Endometrium (tissue), 2 donors: ENCODE data around the gene ALKBH3.

Source experiments
- FAIRE-seq: peaks from 2 replicates; lab custom pipeline; 2012; peaks lifted over from hg19 to GRCh38; lab: Jason Lieb, UNC
- donor health status: control.
- donor health status: control.

ALKBH3 gene

DNA sequence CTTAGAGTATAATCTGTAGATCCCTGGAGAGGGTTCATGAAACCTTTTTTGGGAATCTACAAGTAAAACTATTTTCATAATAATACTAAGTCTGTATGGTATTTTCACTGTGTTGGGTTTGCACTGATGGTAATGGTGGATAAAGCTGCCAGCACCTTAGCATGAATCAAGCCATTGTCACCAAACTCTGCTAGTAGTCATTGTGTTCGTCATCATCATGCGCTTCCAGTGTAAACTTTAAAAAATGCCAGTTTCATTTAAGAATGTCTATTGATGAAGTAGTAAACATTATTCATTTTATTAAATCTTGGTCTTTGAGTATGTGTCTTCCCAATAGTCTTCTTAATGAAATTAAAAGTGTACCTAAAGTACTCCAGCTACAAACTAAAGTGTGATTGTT, 15.0 kb downstream of the ALKBH3 start:
- no peak for FAIRE-seq

DNA sequence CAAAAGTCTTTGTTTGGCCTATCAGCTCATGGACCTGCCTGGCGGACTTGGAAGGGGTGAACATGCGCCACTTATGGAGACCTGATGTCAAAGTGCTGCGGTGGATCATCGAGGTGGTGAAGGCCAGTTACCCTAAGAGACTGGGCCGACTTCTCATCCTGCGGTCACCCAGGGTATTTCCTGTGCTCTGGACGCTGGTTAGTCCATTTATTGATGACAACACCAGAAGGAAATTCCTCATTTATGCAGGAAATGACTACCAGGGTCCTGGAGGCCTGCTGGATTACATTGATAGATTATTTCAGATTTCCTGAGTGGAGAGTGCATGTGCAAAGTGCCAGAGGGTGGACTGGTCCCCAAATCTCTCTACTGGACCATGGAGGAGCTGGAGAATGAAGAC, 17.9 kb downstream of the ALKBH3 start:
- no peak for FAIRE-seq

GRCh38 chr11:43899094-43899493, 18.5 kb downstream of the ALKBH3 start:
- no peak for FAIRE-seq

GRCh38 chr11:43901551-43901950, 20.9 kb downstream of the ALKBH3 start:
- no peak for FAIRE-seq

- no peak for FAIRE-seq
These were observed 22.4 kb downstream of the ALKBH3 start for GRCh38 chr11:43903078-43903477.

GRCh38 chr11:43903969-43904368, 23.3 kb downstream of the ALKBH3 start:
- FAIRE-seq, result no peak

GRCh38 chr11:43904742-43905535, 24.3 kb downstream of the ALKBH3 start:
- no peak for FAIRE-seq

- FAIRE-seq, result no peak
These were observed 25.2 kb downstream of the ALKBH3 start for GRCh38 chr11:43905813-43906241.

DNA sequence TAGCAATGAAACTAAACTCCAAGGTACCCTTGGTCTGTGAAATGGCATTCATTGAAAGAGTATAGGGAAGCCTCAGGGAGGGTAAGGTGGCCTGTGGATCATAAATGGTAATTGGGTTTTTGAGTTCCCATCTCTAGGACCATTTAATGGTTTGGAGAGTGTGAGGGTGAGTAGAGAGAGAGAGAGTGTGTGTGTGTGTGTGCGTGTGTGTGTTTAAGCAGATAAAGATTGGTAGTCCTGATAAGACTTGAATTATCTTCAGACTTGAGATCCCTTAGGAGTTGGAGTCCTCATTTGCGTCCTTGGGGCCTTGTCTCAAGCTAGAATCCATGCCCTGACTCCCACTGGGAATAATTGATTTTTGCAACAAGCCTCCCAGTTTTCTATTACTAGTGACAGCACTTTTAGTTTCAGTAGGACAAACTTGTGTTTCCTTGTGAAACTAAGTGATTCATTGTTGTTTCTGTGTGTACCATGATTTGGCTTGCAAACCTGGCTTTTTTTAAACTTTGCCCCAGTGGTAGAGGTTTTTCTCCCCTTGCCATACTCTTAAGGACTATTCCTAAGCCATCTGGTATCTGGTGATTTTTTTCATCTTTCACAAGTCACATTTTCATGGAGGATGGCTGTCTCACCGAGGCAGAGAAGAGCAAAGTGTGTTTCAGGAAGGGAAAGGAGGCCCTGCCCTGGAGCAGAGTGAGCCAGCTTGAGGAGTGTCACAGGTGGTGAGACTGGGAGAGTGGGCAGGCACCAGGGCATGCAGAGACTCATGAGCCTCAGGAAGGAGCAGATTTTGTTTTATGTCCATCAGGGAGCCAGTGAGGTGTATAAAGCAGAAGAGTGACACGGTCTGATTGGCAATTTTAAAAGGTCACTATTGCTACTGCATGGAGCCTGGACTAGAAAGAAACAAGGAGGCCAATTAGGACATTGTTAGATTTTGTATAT, 26.7 kb downstream of the ALKBH3 start:
- no peak for FAIRE-seq

DNA sequence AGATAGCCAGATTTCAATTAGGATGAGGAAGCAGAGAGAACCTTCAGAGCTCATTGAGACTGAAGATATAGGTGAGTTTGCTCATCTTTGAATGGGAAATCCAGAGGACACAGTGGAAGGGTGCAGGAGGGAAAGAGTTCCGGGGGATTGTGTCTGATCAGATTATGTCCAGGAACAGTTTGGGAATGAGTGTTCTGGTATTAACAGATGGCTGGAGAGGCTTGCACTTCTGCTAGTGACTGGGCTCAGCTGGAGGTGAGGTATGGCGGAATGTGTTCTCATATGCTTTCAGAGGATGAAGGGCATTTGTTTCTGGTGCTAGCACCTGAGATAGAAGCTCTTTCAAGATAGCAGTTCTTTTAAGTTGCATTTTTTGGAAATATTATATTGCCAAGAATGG, 27.6 kb downstream of the ALKBH3 start:
- FAIRE-seq, result no peak

DNA sequence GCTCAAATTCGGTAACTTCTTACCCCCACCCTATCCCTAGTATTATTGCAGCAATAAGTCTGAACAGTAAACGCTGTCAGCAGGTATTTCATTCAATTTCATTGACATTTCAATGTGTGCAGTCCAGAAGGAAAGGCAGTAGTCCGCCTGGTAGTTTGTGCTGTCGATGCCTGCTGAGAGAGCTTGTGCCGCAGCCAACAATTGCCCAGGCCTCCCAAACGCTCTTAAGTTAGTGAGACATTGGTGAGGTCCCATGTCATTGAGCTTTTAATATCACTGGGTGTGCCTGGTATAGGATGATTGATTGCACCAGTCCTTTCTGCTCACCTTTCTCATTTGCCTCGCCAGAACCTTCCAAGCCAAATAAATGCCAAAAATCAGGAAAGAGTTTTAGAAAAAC, 28.1 kb downstream of the ALKBH3 start:
- no peak for FAIRE-seq

DNA sequence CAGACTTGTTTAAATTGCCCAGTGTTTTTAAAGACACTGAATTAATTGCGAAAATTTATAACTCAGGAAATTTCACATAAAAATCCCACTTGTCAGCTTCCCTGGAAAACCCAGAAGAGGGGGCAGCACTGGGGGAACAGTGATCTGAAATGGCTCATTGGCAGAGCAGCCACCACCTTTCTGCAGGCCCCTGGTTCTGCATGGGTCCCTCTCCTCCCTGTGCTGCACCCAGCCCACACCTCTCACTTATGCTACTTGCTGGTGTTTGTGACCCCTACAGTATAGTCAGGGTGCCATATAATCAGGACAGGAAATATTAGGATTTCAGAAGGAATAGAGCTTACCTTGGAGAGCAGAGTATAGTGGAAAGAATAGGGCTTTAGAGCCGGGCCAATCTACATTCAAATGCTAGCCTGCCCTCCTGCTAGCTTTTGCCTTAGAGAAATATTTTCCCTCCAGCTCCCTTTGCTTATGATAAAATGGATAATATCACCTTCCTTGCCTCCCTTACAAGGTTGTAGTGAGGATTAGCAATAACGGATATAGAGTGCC, 33.3 kb downstream of the ALKBH3 start:
- no peak for FAIRE-seq

GRCh38 chr11:43914466-43914865, 33.8 kb downstream of the ALKBH3 start:
- no peak for FAIRE-seq

DNA sequence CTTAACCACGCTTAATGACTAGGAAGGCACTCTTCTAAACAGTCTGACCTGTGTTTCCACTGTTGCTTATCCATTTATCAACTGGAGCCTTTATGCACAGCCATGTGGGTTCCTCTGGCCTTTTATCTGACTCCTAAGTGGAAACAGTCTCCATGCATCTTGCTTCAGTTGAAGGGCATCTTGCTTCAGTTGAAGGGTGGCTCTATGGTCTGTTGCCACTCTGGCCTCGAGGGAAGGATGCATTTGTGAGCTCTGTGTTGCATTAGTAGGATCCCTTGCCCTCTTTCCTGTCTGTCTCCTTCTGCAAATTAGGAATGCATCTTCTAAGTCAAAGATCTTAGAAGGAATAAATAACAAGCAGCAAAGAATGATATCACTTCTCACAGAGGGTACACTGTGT, 36.0 kb downstream of the ALKBH3 start:
- FAIRE-seq, result no peak

DNA sequence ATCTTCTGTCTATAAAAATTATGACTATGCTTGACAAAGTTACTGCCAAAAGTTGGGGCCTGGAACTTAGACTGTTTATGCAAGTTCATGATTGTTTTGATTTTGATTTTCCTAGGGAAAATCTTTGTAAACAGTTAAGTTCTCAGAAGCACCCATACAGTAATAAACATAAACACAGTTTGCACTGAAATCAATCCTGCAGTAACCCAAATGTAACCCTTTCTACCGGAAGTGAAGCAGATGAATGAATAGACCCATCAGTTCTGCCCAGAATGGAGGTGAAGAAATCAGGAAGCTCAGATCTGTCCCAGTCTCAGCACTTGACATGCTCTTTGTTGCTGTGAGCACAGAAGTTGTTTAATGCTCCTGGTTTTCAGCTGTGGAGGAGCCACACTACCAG, 37.2 kb downstream of the ALKBH3 start:
- no peak for FAIRE-seq

- FAIRE-seq, result no peak
These were observed 38.0 kb downstream of the ALKBH3 start for GRCh38 chr11:43918662-43919061.

DNA sequence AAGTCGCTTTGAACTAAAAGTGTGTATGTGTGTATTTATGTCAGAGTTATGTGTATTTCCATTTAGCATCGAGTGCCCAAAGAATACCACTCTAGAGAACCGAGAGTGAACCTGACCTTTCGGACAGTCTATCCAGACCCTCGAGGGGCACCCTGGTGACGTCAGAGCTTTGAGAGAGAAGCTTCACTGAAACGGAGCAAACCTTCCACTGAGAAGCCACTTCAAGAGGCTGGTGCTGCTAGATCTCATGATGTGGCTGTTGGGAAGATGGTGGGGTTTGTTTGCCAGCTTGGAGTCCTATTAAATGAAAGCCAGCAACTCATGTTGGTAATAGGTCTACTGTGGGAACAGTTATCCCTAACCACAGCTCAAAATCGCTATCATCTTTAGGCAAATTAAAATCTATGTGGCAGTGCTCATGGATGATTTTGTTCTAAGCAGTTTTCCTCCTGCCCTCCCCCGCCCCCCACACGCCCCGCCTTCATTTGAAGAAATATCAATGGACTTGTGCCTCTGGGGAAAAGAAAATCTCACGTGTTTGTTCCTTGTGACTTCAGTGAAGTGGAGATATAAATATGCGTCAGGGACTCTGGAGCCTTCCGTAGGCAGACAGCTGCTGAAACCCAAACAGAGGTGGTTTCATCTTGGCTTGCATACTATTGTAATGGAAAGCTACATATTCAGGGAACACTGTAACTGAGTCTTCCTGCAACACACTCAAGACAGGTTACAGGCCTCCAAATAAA, 39.4 kb downstream of the ALKBH3 start:
- FAIRE-seq, result no peak

GRCh38 chr11:43920598-43921419, 40.2 kb downstream of the ALKBH3 start:
- FAIRE-seq, result no peak

DNA sequence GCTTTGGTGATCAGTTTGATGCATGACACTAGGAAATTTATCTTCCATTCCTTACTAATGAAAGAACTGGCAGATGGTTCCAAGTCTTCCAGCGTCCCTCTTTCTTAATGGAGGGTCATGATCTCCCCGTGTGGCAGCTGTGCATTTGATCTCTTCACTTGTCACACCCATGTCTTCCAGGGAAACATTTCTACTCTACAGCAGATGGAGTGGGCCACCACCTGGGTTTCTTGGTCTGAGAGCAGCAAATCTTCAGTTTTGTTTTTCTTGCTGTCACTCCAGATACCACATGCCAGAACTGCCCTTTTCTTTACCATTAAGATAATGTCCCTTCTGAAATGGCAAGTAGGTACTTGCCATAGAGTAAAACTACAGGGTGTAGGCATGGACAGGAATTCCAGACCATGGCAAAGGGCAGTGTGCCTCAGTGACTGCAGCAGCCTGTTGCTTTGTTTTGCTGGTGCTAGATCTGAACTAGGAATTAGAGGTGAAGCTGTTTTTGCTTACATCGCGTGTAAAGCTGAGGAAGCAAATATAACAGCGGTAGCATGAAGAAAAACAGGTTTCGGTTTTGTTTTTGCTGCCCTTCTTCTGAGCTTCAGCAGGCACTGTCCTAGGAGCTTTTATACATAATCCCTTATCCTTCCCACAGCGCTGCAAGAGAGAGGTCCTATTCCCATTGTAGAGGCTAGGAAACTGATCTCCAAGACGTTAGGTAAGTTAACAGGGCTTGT, 41.1 kb downstream of the ALKBH3 start:
- no peak for FAIRE-seq

DNA sequence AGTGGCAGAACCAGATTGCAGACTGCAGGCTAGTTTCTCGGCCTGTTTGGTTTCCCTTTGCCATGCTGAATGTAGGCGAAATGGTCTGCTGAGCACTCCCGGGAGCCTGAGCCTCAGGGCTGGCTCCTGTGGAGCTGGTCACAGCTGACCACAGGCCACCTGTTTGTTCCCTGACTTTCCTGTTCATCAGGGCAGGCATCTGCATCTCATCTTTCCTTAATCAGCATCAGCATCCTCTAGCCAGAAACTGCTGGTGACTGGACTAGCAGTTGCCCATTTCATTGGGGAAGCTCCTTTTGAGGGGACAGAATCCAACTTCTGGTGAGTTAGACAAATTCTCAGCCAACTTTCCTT, 41.6 kb downstream of the ALKBH3 start:
- no peak for FAIRE-seq
